Heart left ventricle (tissue), 13 donors: ENCODE results near the gene ZNF474.

Experiments
- CTCF ChIP-seq, 12 donors: fragments of 200-600 bp; sonication (generic) in 4 of 12; IDR thresholded peaks; one replicate each; pipeline versions ENCODE4 v1.5.0 to v1.8.0; 2018 to 2022; ENCODE audit warnings: antibody characterized with exemption in 12 of 12, mild to moderate bottlenecking in 5 of 12
- POLR2A ChIP-seq, 2 donors: fragments of 450-650 bp; IDR thresholded peaks; one replicate each; pipeline ENCODE4 v1.6.1; 2017; ENCODE audit warnings: antibody characterized with exemption in 2 of 2, mild to moderate bottlenecking in 2 of 2, moderate library complexity in 2 of 2
- donor health status: ischemic (EF 13 %, LVEDD 7.1; RV severe dilation, severe dysfunction).
- donor health status: DM: no; HTN: yes; CAD: no.
- donor health status: DM: no; HTN: no; CAD: no.
- donor health status: ischemic (EF 25% LVEDD 6.9; RV normal size, moderate dysfunction).
- donor health status: ischemic (EF 25% LVEDD 5.7; RV mildly dilated, moderate dysfunction).
- donor health status: ischemic (EF 35%, LVEDD 5.7; RV mildly dilated, moderate dysfunction).
- donor health status: nonischemic (EF 11% LVEDD 7.7; RV severe dilation, severe dysfunction).
- donor health status: DM: yes; HTN: yes; CAD: no.
- donor health status: PGD.
- donor health status: ischemic (EF 29% LVEDD 5.4; RV normal size, mild dysfunction).
- donor health status: nonischemic (EF 23%, LVEDD 6.1; RV moderate dilation, normal function).

GRCh38 chr5:122112063-122112462, 17.3 kb upstream of the ZNF474 start:
- TF ChIP-seq CTCF (IDR thresholded peaks at IDR 0.05): no peak
- no peak for TF ChIP-seq POLR2A (IDR thresholded peaks at IDR 0.05)
